Breast epithelium (tissue), 3 donors: ENCODE data around the gene MLF2.

ENCODE experiments used
- CTCF ChIP-seq, 3 donors: fragments of 450-650 bp; IDR thresholded peaks; one replicate each; pipeline ENCODE4 v1.5.1; 2016 to 2017; ENCODE audit warnings: antibody characterized with exemption in 3 of 3, mild to moderate bottlenecking in 3 of 3, moderate library complexity in 3 of 3
- POLR2AphosphoS5 ChIP-seq, 3 donors: sonication (generic); formaldehyde crosslinking; IDR thresholded peaks; one replicate each; pipeline ENCODE4 v1.6.1; 2017; ENCODE audit warnings: antibody characterized with exemption in 3 of 3

DNA sequence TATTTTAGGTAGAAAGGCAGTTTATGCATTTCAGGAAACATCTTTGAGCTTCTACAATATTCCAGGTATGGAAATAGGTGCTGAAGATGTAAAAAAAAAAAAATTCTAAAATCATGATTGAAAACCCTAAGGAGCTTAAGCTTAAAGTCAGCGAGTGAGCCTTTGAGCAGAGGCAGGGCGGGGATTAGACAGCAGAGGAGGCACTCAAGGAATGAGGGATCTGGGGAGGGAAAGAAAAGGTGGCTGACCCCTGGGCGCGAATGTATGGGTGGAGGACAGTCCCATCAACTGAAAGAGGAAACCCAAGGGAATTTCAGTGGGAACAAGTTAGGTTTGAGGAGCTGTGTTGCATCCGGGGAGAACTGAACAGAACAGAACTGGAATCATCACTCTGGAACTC lies 6.8 kb upstream of the MLF2 start:
- no peak for TF ChIP-seq CTCF (IDR thresholded peaks at IDR 0.05)
- TF ChIP-seq POLR2AphosphoS5 (IDR thresholded peaks at IDR 0.05) = no peak
